IPS-18c (cell line): ENCODE data around the gene AJAP1.

Experiments
- H3K4me3 ChIP-seq: 2 replicates; pipeline ENCODE4 v1.7.0; 2013; ENCODE audit warnings: low read depth, mild to moderate bottlenecking, low read length, moderate library complexity; ENCODE audit not compliant: insufficient read depth
- H3K9me3 ChIP-seq: one replicate; pipeline ENCODE4 v1.6.1; 2013; ENCODE audit warnings: mild to moderate bottlenecking, low read length, moderate library complexity; ENCODE audit not compliant: control insufficient read depth, insufficient read depth

AJAP1 gene

GRCh38 chr1:4794020-4794780, 139.8 kb downstream of the AJAP1 start:
- no peak overlapping the region for H3K4me3 ChIP-seq

GRCh38 chr1:4796161-4797015, 142.0 kb downstream of the AJAP1 start:
- H3K4me3 ChIP-seq = no peak overlapping the region
- no peaks in the 10 kb centered on the region for H3K9me3 ChIP-seq

More at GRCh38 chr1:4794020-4794780, 139.8 kb downstream of the AJAP1 start:
- no peaks in the 10 kb centered on the region for H3K9me3 ChIP-seq

GRCh38 chr1:4797016-4797410, 142.6 kb downstream of the AJAP1 start:
- Histone ChIP-seq H3K4me3 (no peak overlapping the region), H3K9me3 (no peaks in the 10 kb centered on the region)

GRCh38 chr1:4797429-4797828, 143.0 kb downstream of the AJAP1 start:
- H3K9me3 ChIP-seq = no peaks in the 10 kb centered on the region
- H3K4me3 ChIP-seq = no peak overlapping the region

- Histone ChIP-seq H3K4me3 (no peak overlapping the region), H3K9me3 (no peaks in the 10 kb centered on the region)
Observed at GRCh38 chr1:4801192-4801924, 146.9 kb downstream of the AJAP1 start.

GRCh38 chr1:4802024-4802423, 147.6 kb downstream of the AJAP1 start:
- H3K9me3 ChIP-seq = no peaks in the 10 kb centered on the region

GRCh38 chr1:4803335-4803734, 148.9 kb downstream of the AJAP1 start:
- Histone ChIP-seq H3K4me3 (no peak overlapping the region), H3K9me3 (no peaks in the 10 kb centered on the region)

More at GRCh38 chr1:4802024-4802423, 147.6 kb downstream of the AJAP1 start:
- H3K4me3 ChIP-seq = no peak overlapping the region

GRCh38 chr1:4805987-4806386, 151.6 kb downstream of the AJAP1 start:
- H3K4me3 ChIP-seq = no peak overlapping the region
- H3K9me3 ChIP-seq = no peaks in the 10 kb centered on the region

GRCh38 chr1:4820543-4820942, 166.1 kb downstream of the AJAP1 start:
- H3K4me3 ChIP-seq = no peak overlapping the region
- peaks cover 4% of the 10 kb centered on the region for H3K9me3 ChIP-seq

- no peaks in the 10 kb centered on the region for H3K9me3 ChIP-seq
Observed at GRCh38 chr1:4825800-4826450, 171.5 kb downstream of the AJAP1 start.

GRCh38 chr1:4830707-4831106, 176.3 kb downstream of the AJAP1 start:
- H3K4me3 ChIP-seq = no peak overlapping the region

More at GRCh38 chr1:4825800-4826450, 171.5 kb downstream of the AJAP1 start:
- H3K4me3 ChIP-seq = no peak overlapping the region

GRCh38 chr1:4836574-4836973, 182.2 kb downstream of the AJAP1 start:
- Histone ChIP-seq H3K4me3 (no peak overlapping the region), H3K9me3 (no peaks in the 10 kb centered on the region)

More at GRCh38 chr1:4830707-4831106, 176.3 kb downstream of the AJAP1 start:
- H3K9me3 ChIP-seq = no peaks in the 10 kb centered on the region

- Histone ChIP-seq H3K4me3 (no peak overlapping the region), H3K9me3 (no peaks in the 10 kb centered on the region)
Observed at GRCh38 chr1:4837031-4837600, 182.7 kb downstream of the AJAP1 start.

- Histone ChIP-seq H3K4me3 (no peak overlapping the region), H3K9me3 (no peaks in the 10 kb centered on the region)
Observed at GRCh38 chr1:4837752-4838151, 183.3 kb downstream of the AJAP1 start.

- Histone ChIP-seq H3K4me3 (no peak overlapping the region), H3K9me3 (no peaks in the 10 kb centered on the region)
Observed at GRCh38 chr1:4838231-4838630, 183.8 kb downstream of the AJAP1 start.
